NOMO-1 treated with DMSO at 0.1 percent for 48 hours (cell line): ENCODE measurements around the gene TTYH2.
A peak's percentile ranks its signal among the peaks of the same experiment; 100 is the strongest.

Experiments used
- DNase-seq: peaks from one replicate; lab custom pipeline; 2025; ENCODE audit not compliant: unreplicated experiment; lab: John Stamatoyannopoulos, UW

TTYH2 gene

GRCh38 chr17:74233937-74234336 lies 20.6 kb downstream of the TTYH2 start:
- DNase-seq = no peak

- DNase-seq = peak; percentile 53
Observed at GRCh38 chr17:74234486-74234885, 21.1 kb downstream of the TTYH2 start.

- peak; percentile 49 for DNase-seq
Observed at GRCh38 chr17:74235040-74235581, 21.7 kb downstream of the TTYH2 start.

- no peak for DNase-seq
Observed at GRCh38 chr17:74235911-74236371, 22.6 kb downstream of the TTYH2 start.

GRCh38 chr17:74237321-74237720 lies 23.9 kb downstream of the TTYH2 start:
- DNase-seq = no peak

GRCh38 chr17:74239172-74239571 lies 25.8 kb downstream of the TTYH2 start:
- peak; percentile 63 for DNase-seq

GRCh38 chr17:74240618-74241205 lies 27.3 kb downstream of the TTYH2 start:
- no peak for DNase-seq

GRCh38 chr17:74241431-74241830 lies 28.1 kb downstream of the TTYH2 start:
- no peak for DNase-seq

- DNase-seq = no peak
Observed at GRCh38 chr17:74241847-74242246, 28.5 kb downstream of the TTYH2 start.

- no peak for DNase-seq
Observed at GRCh38 chr17:74243013-74243755, 29.8 kb downstream of the TTYH2 start.

- DNase-seq = no peak
Observed at GRCh38 chr17:74244128-74244527, 30.8 kb downstream of the TTYH2 start.

- no peak for DNase-seq
Observed at GRCh38 chr17:74244548-74244947, 31.2 kb downstream of the TTYH2 start.

- no peak for DNase-seq
Observed at GRCh38 chr17:74245145-74245831, 31.9 kb downstream of the TTYH2 start.

GRCh38 chr17:74245871-74246270 lies 32.5 kb downstream of the TTYH2 start:
- no peak for DNase-seq

GRCh38 chr17:74249590-74250270 lies 36.4 kb downstream of the TTYH2 start:
- DNase-seq = no peak

GRCh38 chr17:74250324-74250995 lies 37.1 kb downstream of the TTYH2 start:
- no peak for DNase-seq

GRCh38 chr17:74251051-74251450 lies 37.7 kb downstream of the TTYH2 start:
- DNase-seq = no peak

- DNase-seq = no peak
Observed at GRCh38 chr17:74251569-74251968, 38.2 kb downstream of the TTYH2 start.

GRCh38 chr17:74252211-74252610 lies 38.8 kb downstream of the TTYH2 start:
- DNase-seq = no peak

- no peak for DNase-seq
Observed at GRCh38 chr17:74253036-74253435, 39.7 kb downstream of the TTYH2 start.

- no peak for DNase-seq
Observed at GRCh38 chr17:74257311-74257710, 43.9 kb downstream of the TTYH2 start.
